Tibial artery (tissue), 4 donors: Measurements from ENCODE around the gene MCEE.

Experiments used
- DNase-seq, 2 donors: peaks; one replicate each; pipeline ENCODE4 v3.0.0-alpha.2; 2019
- H3K27ac ChIP-seq, 2 donors: fragments of 200-600 bp; sonication (generic) in 1 of 2; 1 replicate in 1 of 2; 2 replicates in 1 of 2; pipeline ENCODE4 v1.5.1; 2018 to 2019; ENCODE audit warnings: mild to moderate bottlenecking in 1 of 2
- H3K27me3 ChIP-seq, 2 donors: fragments of 200-600 bp; sonication (generic) in 1 of 2; one replicate each; pipeline versions ENCODE4 v1.5.1 to v1.6.0; 2016 to 2019
- H3K36me3 ChIP-seq, 3 donors: fragments of 200-600 bp; sonication (generic) in 2 of 3; one replicate each; pipeline ENCODE4 v1.5.1; 2016 to 2019; ENCODE audit warnings: mild to moderate bottlenecking in 2 of 3
- H3K4me1 ChIP-seq, 4 donors: fragments of 200-600 bp; sonication (generic) in 2 of 4; 1 replicate in 3 of 4; 2 replicates in 1 of 4; pipeline ENCODE4 v1.5.1; 2016 to 2019
- H3K4me3 ChIP-seq, 2 donors: fragments of 200-600 bp; sonication (generic) in 1 of 2; 1 replicate in 1 of 2; 2 replicates in 1 of 2; pipeline ENCODE4 v1.5.1; 2018 to 2019; ENCODE audit warnings: mild to moderate bottlenecking in 2 of 2
- H3K9me3 ChIP-seq, 3 donors: fragments of 200-600 bp; sonication (generic) in 1 of 3; one replicate each; pipeline ENCODE4 v1.5.1; 2016 to 2019
- intact Hi-C: fragments of 100-400 bp; cut with DNase I; formaldehyde crosslinking; loops from one replicate; pipeline ENCODE4 v1.15.0; 2023; ENCODE audit warnings: low total_unique reads
- TF ChIP-seq, protein P1 (sequence below), 2 experiments: fragments of 200-600 bp in 1 of 2; fragments of 450-650 bp in 1 of 2; IDR thresholded peaks; one replicate each; pipeline ENCODE4 v1.5.1; 2017 to 2019; ENCODE audit warnings: antibody characterized with exemption in 2 of 2, mild to moderate bottlenecking in 1 of 2, moderate library complexity in 1 of 2

Gene MCEE

DNA sequence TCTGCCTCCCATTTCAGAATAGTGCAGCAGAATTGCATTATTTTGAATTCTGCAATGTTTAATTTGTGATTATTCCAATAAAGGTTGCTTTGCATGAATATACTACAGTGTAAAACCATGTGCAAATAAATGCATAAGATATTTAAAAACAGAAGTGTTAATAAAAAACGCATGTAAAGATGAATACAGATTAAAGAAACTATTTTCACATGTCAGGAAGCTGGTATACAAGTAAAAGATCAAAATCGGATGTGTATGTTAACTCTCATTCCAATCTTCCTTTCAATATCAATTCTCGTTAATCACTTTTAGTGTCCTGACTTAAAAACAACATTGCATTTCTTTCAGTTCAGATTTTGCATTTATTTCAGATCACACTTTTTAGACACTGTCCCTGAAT is 3.1 kb downstream of the MCEE start:
- H3K9me3 ChIP-seq, result no peaks in the 10 kb centered on the region
- intact Hi-C loops, result no loop called here
- peaks cover 0 to 31% (median 25%) of the 10 kb centered on the region in 4 donors for H3K4me1 ChIP-seq
- no peaks in the 10 kb centered on the region for H3K27me3 ChIP-seq
- H3K27ac ChIP-seq, result no peak overlapping the region
- TF ChIP-seq, protein P1, sequence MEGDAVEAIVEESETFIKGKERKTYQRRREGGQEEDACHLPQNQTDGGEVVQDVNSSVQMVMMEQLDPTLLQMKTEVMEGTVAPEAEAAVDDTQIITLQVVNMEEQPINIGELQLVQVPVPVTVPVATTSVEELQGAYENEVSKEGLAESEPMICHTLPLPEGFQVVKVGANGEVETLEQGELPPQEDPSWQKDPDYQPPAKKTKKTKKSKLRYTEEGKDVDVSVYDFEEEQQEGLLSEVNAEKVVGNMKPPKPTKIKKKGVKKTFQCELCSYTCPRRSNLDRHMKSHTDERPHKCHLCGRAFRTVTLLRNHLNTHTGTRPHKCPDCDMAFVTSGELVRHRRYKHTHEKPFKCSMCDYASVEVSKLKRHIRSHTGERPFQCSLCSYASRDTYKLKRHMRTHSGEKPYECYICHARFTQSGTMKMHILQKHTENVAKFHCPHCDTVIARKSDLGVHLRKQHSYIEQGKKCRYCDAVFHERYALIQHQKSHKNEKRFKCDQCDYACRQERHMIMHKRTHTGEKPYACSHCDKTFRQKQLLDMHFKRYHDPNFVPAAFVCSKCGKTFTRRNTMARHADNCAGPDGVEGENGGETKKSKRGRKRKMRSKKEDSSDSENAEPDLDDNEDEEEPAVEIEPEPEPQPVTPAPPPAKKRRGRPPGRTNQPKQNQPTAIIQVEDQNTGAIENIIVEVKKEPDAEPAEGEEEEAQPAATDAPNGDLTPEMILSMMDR (IDR thresholded peaks at IDR 0.05), result no peak
- no peak for DNase-seq
- no peak overlapping the region for H3K4me3 ChIP-seq
- peaks cover 0 to 19% (median 8%) of the 10 kb centered on the region in 3 donors for H3K36me3 ChIP-seq

GRCh38 chr2:71125506-71126294 is 4.3 kb downstream of the MCEE start:
- intact Hi-C loops, result no loop called here
- Histone ChIP-seq H3K4me3 (no peak overlapping the region), H3K27me3 (no peaks in the 10 kb centered on the region), H3K27ac (no peak overlapping the region), H3K9me3 (no peaks in the 10 kb centered on the region), H3K36me3 (peaks cover 0 to 28% (median 11%) of the 10 kb centered on the region in 3 donors), H3K4me1 (peaks cover 0 to 22% (median 16%) of the 10 kb centered on the region in 4 donors)
- no peak for DNase-seq
- TF ChIP-seq, protein P1 (IDR thresholded peaks at IDR 0.05), result no peak

DNA sequence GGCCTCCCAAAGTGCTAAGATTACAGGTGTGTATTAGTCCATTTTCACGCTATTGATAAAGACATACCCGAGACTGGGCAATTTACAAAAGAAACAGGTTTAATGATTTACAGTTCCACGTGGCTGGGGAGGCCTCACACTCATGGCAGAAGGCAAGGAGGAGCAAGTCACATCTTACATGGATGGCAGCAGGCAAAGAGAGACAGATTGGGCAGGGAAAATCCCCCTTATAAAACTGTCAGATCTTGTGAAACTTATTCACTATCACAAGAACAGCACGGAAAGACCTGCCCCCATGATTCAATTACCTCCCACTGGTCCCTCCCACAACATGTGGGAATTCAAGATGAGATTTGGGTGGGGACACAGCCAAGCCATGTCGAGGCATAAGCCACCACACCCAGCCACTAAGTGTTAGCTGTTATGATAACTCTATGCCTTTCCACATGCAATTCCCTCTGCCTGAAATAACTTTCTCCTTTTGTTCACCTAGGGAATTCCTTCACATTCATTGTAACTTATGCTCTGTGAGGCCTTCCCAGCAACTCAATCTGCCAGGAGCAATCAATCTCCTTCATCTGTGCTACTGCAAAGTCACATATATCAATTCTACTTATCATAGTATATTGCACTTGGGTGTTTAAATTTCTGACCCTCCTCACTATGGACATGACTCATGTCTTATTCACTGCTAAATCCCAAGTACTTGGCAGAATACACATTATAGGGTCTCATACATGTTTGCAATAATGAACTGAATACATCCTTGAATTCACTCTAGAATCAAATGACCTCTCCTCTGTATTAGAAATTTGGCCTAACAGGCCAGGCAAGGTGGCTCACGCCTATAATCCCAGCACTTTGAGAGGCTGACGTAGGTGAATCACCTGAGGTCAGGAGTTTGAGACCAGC is 7.4 kb downstream of the MCEE start:
- TF ChIP-seq, protein P1 (IDR thresholded peaks at IDR 0.05), result no peak
- DNase-seq, result no peak
- intact Hi-C loops, result no loop called here
- no peaks in the 10 kb centered on the region for H3K9me3 ChIP-seq
- peaks cover 0 to 7% (median 4%) of the 10 kb centered on the region in 4 donors for H3K4me1 ChIP-seq
- no peaks in the 10 kb centered on the region for H3K27me3 ChIP-seq
- no peak overlapping the region for H3K4me3 ChIP-seq
- H3K27ac ChIP-seq, result no peak overlapping the region
- H3K36me3 ChIP-seq, result peaks cover 9 to 59% (median 27%) of the 10 kb centered on the region in 3 donors

DNA sequence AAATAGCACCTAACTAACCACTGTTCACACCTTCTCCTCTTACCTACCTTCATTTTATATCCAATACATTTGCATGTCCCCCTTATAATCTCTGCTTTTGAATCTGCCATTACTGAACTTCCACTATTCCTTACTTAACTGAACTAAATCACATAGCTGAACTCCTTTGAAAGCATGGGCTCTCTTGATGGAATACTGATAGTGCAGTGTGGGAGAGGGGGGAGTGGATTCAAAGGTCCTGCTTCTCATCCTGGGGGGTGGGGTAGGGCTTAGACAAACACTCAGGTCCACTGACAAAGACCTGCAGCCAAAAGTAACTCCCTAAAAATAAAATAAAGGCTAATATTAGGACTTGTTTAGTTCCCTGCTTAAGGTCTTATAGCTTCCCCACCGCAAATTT is 8.6 kb downstream of the MCEE start:
- TF ChIP-seq, protein P1 (IDR thresholded peaks at IDR 0.05), result no peak
- Histone ChIP-seq H3K9me3 (no peaks in the 10 kb centered on the region), H3K4me1 (no peaks in the 10 kb centered on the region), H3K27me3 (no peaks in the 10 kb centered on the region), H3K4me3 (no peak overlapping the region), H3K27ac (no peak overlapping the region), H3K36me3 (peaks cover 9 to 63% (median 39%) of the 10 kb centered on the region in 3 donors)
- intact Hi-C loops, result no loop called here
- DNase-seq, result no peak

DNA sequence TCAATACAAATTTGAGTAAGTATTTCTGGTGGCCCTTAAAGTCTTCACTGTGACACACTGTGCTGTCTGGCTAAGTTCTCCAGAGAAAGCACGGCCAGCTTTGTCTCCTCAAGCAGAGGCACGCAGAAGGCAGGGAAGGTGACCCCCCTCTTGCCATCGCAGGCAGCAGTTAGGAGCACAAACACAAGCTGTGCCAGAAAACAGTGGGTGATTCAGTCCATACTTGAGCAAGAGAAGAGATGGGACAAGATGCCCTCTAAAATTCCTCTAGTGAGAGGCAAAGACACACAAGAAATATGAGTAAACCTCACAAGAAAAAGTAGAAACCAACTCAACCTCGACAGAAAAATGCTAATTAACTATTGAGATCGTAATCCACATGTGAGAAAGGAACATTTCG is 9.8 kb downstream of the MCEE start:
- Histone ChIP-seq H3K4me1 (no peaks in the 10 kb centered on the region), H3K4me3 (no peak overlapping the region), H3K27ac (no peak overlapping the region), H3K27me3 (no peaks in the 10 kb centered on the region), H3K36me3 (peaks cover 9 to 75% (median 43%) of the 10 kb centered on the region in 3 donors), H3K9me3 (no peaks in the 10 kb centered on the region)
- TF ChIP-seq, protein P1 (IDR thresholded peaks at IDR 0.05), result no peak
- DNase-seq, result no peak
- intact Hi-C loops, result no loop called here
